ENCODE data around the gene INSYN2B. TPM values are rescaled to one million over a fixed set of nuclear protein-coding genes. Genes with fewer than 3 reads are reported as not detected.
"Not testable (repeated sequence)": the region's sequence is repeated elsewhere in the genome, so short reads cannot be mapped to it uniquely, and the experiment has no call there.

INSYN2B gene
- total RNA-seq, 1 experiment from 2014 or later: not detected

DNA sequence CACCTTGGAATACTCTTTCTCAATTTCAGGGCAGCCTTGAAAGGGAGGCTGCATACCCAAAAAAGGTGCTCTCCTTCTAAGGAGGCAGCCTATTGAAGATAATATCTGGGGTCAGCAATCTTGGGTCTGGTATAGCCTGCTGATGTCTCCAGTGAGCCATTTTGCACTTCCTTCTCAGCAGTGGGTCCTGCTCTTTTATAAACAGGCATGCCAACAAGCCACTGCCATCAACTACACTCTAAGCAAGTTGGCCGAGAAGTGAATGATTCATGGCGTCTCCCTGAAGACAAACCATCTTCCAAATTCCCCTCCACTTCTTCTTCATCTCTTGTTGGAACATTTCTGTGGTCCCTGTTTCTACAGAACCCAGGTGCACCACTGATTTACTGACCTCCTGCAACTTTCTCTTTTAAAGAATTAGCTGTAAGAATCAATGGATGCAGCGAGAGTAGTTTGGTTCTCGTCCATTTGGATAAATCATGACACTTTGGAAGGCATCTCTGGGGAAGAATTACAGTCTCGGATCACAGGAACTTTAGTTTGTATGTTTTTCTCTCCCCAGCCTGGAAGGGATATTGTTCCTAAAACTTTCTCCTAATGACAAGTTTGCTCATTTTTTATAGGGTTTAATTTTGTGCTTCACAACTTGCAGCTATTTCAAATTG, 108.3 kb downstream of the INSYN2B start:
- in situ Hi-C loops (cut with HindIII; ENCODE audit: low sequenced_read_pairs): no loop called here

DNA sequence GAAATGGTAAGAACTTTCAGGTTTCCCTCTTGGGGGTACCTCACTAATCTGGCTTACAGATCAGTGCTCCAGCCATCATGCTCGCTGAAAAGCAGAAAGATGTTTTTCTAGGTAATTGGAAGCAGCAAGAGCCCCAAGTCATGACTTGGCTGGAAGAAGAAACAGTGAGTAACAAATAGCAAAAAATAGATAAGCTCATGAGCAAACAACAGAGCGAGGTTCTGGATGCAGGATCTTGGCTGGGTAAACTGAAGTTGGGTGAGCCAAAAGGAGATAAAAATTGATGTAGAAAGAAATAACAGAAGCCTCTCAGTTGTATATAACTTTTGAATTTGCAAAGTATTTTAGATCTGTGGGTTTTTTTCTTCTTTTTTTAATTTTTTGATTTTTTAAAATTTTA, 110.1 kb downstream of the INSYN2B start:
- DNase-seq (ENCODE audit: low spot score): no peak
- in situ Hi-C loops (cut with HindIII; ENCODE audit: low sequenced_read_pairs): no loop called here

More for the DNA sequence above, 108.3 kb downstream of the INSYN2B start:
- DNase-seq (ENCODE audit: low spot score): no peak

GRCh38 chr5:169869066-169869465, 111.2 kb downstream of the INSYN2B start:
- in situ Hi-C loops (cut with HindIII; ENCODE audit: low sequenced_read_pairs): no loop called here
- no peak for DNase-seq (ENCODE audit: low spot score)

GRCh38 chr5:169867347-169867746, 112.9 kb downstream of the INSYN2B start:
- in situ Hi-C loops (cut with HindIII; ENCODE audit: low sequenced_read_pairs): no loop called here
- DNase-seq (ENCODE audit: low spot score): no peak

DNA sequence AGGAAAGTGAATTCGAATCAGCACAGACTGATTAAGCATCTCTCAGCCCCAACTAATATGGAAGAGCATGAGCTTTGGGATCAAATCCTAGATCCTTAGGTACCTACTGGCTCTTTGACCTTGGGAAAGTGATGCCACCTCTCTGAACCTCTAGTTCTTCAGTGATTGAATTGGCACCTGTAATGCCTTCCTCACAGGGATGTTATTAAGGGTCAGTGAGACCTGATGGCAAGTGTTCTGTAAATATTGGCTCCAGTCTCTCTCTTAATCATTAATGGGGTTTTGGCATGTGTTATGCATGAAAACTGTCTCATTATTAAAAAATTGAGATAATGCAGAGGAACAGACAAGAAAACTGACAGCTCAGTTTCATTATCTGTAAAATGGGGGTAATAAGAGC, 115.8 kb downstream of the INSYN2B start:
- DNase-seq (ENCODE audit: low spot score): no peak
- in situ Hi-C loops (cut with HindIII; ENCODE audit: low sequenced_read_pairs): no loop called here

- no peak for DNase-seq (ENCODE audit: low spot score)
- in situ Hi-C loops (cut with HindIII; ENCODE audit: low sequenced_read_pairs): no loop called here
These were observed 117.9 kb downstream of the INSYN2B start for GRCh38 chr5:169862391-169862811.

DNA sequence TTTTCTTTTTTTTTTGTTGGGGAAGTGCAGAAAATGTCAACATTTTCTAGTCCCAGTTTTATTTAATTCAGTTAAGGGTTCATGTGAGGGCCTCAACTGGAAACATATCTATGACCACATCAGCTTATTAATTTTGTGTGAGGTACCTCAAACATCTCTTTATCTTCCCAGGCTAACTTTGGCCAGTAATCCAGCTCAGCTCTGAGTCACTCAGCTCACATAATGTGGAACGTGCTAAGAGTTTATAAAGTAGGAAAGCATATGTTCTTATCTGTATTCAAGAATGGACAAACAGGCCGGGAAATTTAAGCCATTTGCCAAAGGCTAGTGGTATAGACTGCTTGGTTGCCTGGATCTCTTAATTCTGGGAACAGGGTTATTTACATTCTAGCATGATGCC, 118.4 kb downstream of the INSYN2B start:
- no peak for DNase-seq (ENCODE audit: low spot score)
- in situ Hi-C loops (cut with HindIII; ENCODE audit: low sequenced_read_pairs): no loop called here

- no peak for DNase-seq (ENCODE audit: low spot score)
- in situ Hi-C loops (cut with HindIII; ENCODE audit: low sequenced_read_pairs): no loop called here
These were observed 118.9 kb downstream of the INSYN2B start for GRCh38 chr5:169861433-169861832.

- DNase-seq (ENCODE audit: low spot score): no peak
- in situ Hi-C loops (cut with HindIII; ENCODE audit: low sequenced_read_pairs): no loop called here
These were observed 119.7 kb downstream of the INSYN2B start for GRCh38 chr5:169860585-169860984.

- no peak for DNase-seq (ENCODE audit: low spot score)
- in situ Hi-C loops (cut with HindIII; ENCODE audit: low sequenced_read_pairs): no loop called here
These were observed 123.7 kb downstream of the INSYN2B start for GRCh38 chr5:169856571-169856970.

GRCh38 chr5:169851321-169851850, 128.9 kb downstream of the INSYN2B start:
- DNase-seq (ENCODE audit: low spot score): no peak
- in situ Hi-C loops (cut with HindIII; ENCODE audit: low sequenced_read_pairs): no loop called here

- DNase-seq (ENCODE audit: low spot score): no peak
- in situ Hi-C loops (cut with HindIII; ENCODE audit: low sequenced_read_pairs): no loop called here
These were observed 129.9 kb downstream of the INSYN2B start for GRCh38 chr5:169850409-169850808.

- in situ Hi-C loops (cut with HindIII; ENCODE audit: low sequenced_read_pairs): no loop called here
- DNase-seq (ENCODE audit: low spot score): no peak
These were observed 131.5 kb downstream of the INSYN2B start for GRCh38 chr5:169848792-169849191.

- no peak for DNase-seq (ENCODE audit: low spot score)
- in situ Hi-C loops (cut with HindIII; ENCODE audit: low sequenced_read_pairs): no loop called here
These were observed 132.0 kb downstream of the INSYN2B start for GRCh38 chr5:169848271-169848670.

DNA sequence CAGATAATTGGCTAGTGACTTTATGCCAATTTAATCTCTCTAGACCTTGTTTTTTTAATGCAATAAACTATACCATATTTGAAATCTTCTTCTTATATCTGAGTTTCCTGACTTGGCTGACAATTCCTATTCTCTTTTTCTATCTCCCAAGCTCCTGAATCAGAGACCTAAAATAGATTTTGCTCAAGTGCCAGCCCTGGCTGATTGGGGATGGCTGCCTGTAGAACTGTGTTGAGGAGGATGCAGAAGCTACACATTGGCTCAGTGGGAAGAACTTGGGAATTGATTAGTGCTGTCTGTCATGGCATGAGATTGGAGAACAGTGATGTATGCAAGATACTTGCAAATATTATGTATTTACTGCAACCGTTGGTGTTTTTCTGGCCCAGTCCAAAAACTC, 132.8 kb downstream of the INSYN2B start:
- DNase-seq (ENCODE audit: low spot score): no peak
- in situ Hi-C loops (cut with HindIII; ENCODE audit: low sequenced_read_pairs): no loop called here

- in situ Hi-C loops (cut with HindIII; ENCODE audit: low sequenced_read_pairs): no loop called here
- DNase-seq (ENCODE audit: low spot score): no peak
These were observed 137.6 kb downstream of the INSYN2B start for GRCh38 chr5:169842699-169843098.

GRCh38 chr5:169840405-169840804, 139.9 kb downstream of the INSYN2B start:
- in situ Hi-C loops (cut with HindIII; ENCODE audit: low sequenced_read_pairs): no loop called here

GRCh38 chr5:169838688-169839087, 141.6 kb downstream of the INSYN2B start:
- in situ Hi-C loops (cut with HindIII; ENCODE audit: low sequenced_read_pairs): no loop called here
- no peak for DNase-seq (ENCODE audit: low spot score)

More at GRCh38 chr5:169840405-169840804, 139.9 kb downstream of the INSYN2B start:
- DNase-seq (ENCODE audit: low spot score): no peak

GRCh38 chr5:169837686-169838085, 142.6 kb downstream of the INSYN2B start:
- in situ Hi-C loops (cut with HindIII; ENCODE audit: low sequenced_read_pairs): no loop called here
- DNase-seq (ENCODE audit: low spot score): no peak

DNA sequence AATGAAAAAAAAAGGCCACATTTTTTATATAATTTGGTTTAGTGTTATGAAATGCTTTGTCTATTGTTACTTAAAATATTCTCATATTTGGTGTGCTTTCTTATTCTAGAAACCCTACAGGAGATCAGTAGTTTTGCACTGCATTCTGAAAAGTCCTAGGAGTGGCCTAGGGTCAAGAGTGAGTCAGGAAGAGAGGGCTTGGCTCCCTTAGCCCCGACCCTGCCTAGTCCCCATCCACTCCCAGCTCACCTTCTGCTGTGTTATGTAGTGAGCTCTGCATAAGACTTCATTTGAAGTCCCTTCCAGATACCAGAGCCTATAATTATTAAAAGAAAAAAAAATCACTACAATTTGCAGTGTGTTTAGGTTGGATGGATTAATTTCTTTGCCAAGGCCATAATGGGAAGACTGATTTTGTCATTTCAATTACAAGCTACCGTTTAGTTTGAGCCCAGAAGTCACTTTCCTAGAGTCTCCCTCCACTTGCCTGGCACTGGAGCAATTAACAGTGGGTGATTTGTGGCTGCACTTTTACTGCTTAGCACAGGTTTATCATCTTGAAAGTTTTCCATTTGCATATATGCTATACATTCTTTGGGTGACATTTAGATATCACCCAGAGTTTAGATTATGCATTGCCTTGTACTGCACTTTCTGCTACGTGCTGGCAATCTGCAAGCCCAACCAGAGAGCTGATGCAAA, 143.3 kb downstream of the INSYN2B start:
- in situ Hi-C loops (cut with HindIII; ENCODE audit: low sequenced_read_pairs): no loop called here
- no peak for DNase-seq (ENCODE audit: low spot score)

DNA sequence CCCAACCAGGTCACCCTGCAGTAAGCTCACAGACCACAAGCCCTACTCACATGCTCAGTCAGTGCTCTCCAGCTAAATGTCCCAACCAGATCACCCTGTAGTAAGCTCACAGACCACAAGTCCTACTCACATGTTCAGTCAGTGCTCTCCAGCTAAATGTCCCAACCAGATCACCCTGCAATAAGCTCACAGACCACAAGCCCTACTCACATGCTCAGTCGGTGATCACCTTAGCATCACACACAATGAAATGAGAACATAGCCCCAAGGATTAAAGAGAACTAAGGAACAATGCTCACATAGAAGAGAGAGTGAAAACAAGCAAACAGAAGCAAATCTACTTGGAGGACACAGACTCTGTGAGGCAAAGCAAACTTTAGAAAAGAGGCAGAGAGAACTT, 145.8 kb downstream of the INSYN2B start:
- DNase-seq (ENCODE audit: low spot score); in situ Hi-C loops (cut with HindIII; ENCODE audit: low sequenced_read_pairs): not testable (repeated sequence)
